ENCODE measurements around the gene CTDSP1.

CTDSP1 gene

GRCh38 chr2:218368621-218369153, 31.0 kb upstream of the CTDSP1 start:
- DNase-seq (ENCODE audit: low read depth in 1 of 2, low spot score in 1 of 2), result peak in 1 of 2 experiments; percentile 17
- TF ChIP-seq JUND (IDR thresholded peaks at IDR 0.05; ENCODE audit: low read depth), result no peak
- in situ Hi-C loops (cut with HindIII; ENCODE audit: low pct_unique_long_range_greater_than_20kb, low sequenced_read_pairs), result no loop called here

GRCh38 chr2:218369330-218369729, 30.3 kb upstream of the CTDSP1 start:
- in situ Hi-C loops (cut with HindIII; ENCODE audit: low pct_unique_long_range_greater_than_20kb, low sequenced_read_pairs), result no loop called here
- no peak for TF ChIP-seq JUND (IDR thresholded peaks at IDR 0.05; ENCODE audit: low read depth)
- no peak for DNase-seq (ENCODE audit: low read depth in 1 of 2, low spot score in 1 of 2)

- in situ Hi-C loops (cut with HindIII; ENCODE audit: low pct_unique_long_range_greater_than_20kb, low sequenced_read_pairs), result no loop called here
- TF ChIP-seq JUND (IDR thresholded peaks at IDR 0.05; ENCODE audit: low read depth), result no peak
- no peak for DNase-seq (ENCODE audit: low read depth in 1 of 2, low spot score in 1 of 2)
These were observed 29.1 kb upstream of the CTDSP1 start for GRCh38 chr2:218370410-218371063.

- in situ Hi-C loops (cut with HindIII; ENCODE audit: low pct_unique_long_range_greater_than_20kb, low sequenced_read_pairs), result no loop called here
- no peak for TF ChIP-seq JUND (IDR thresholded peaks at IDR 0.05; ENCODE audit: low read depth)
- DNase-seq (ENCODE audit: low read depth in 1 of 2, low spot score in 1 of 2), result no peak
These were observed 27.7 kb upstream of the CTDSP1 start for GRCh38 chr2:218371983-218372350.

GRCh38 chr2:218374795-218375194, 24.9 kb upstream of the CTDSP1 start:
- no peak for TF ChIP-seq JUND (IDR thresholded peaks at IDR 0.05; ENCODE audit: low read depth)
- in situ Hi-C loops (cut with HindIII; ENCODE audit: low pct_unique_long_range_greater_than_20kb, low sequenced_read_pairs), result no loop called here
- DNase-seq (ENCODE audit: low read depth in 1 of 2, low spot score in 1 of 2), result no peak

GRCh38 chr2:218375212-218375611, 24.5 kb upstream of the CTDSP1 start:
- DNase-seq (ENCODE audit: low read depth in 1 of 2, low spot score in 1 of 2), result no peak
- in situ Hi-C loops (cut with HindIII; ENCODE audit: low pct_unique_long_range_greater_than_20kb, low sequenced_read_pairs), result no loop called here
- no peak for TF ChIP-seq JUND (IDR thresholded peaks at IDR 0.05; ENCODE audit: low read depth)

- in situ Hi-C loops (cut with HindIII; ENCODE audit: low pct_unique_long_range_greater_than_20kb, low sequenced_read_pairs), result no loop called here
- DNase-seq (ENCODE audit: low read depth in 1 of 2, low spot score in 1 of 2), result no peak
- TF ChIP-seq JUND (IDR thresholded peaks at IDR 0.05; ENCODE audit: low read depth), result no peak
These were observed 21.6 kb upstream of the CTDSP1 start for GRCh38 chr2:218378053-218378452.

GRCh38 chr2:218381916-218382366, 17.7 kb upstream of the CTDSP1 start, which contains the start of gene SLC11A1:
SLC11A1 (plus strand) TSS chr2:218382273; CDS start chr2:218382369, 96 bp downstream.
- DNase-seq (ENCODE audit: low read depth in 1 of 2, low spot score in 1 of 2), result no peak
- no peak for TF ChIP-seq JUND (IDR thresholded peaks at IDR 0.05; ENCODE audit: low read depth)
- in situ Hi-C loops (cut with HindIII; ENCODE audit: low pct_unique_long_range_greater_than_20kb, low sequenced_read_pairs), result no loop called here

- no peak for TF ChIP-seq JUND (IDR thresholded peaks at IDR 0.05; ENCODE audit: low read depth)
- no peak for DNase-seq (ENCODE audit: low read depth in 1 of 2, low spot score in 1 of 2)
- in situ Hi-C loops (cut with HindIII; ENCODE audit: low pct_unique_long_range_greater_than_20kb, low sequenced_read_pairs), result no loop called here
These were observed 16.9 kb upstream of the CTDSP1 start for GRCh38 chr2:218382785-218383184.

GRCh38 chr2:218383892-218384519, 15.7 kb upstream of the CTDSP1 start:
- no peak for TF ChIP-seq JUND (IDR thresholded peaks at IDR 0.05; ENCODE audit: low read depth)
- in situ Hi-C loops (cut with HindIII; ENCODE audit: low pct_unique_long_range_greater_than_20kb, low sequenced_read_pairs), result no loop called here
- DNase-seq (ENCODE audit: low read depth in 1 of 2, low spot score in 1 of 2), result no peak

- no peak for TF ChIP-seq JUND (IDR thresholded peaks at IDR 0.05; ENCODE audit: low read depth)
- no peak for DNase-seq (ENCODE audit: low read depth in 1 of 2, low spot score in 1 of 2)
- in situ Hi-C loops (cut with HindIII; ENCODE audit: low pct_unique_long_range_greater_than_20kb, low sequenced_read_pairs), result no loop called here
These were observed 14.7 kb upstream of the CTDSP1 start for GRCh38 chr2:218384975-218385374.

GRCh38 chr2:218386505-218387368, 12.9 kb upstream of the CTDSP1 start:
- DNase-seq (ENCODE audit: low read depth in 1 of 2, low spot score in 1 of 2), result no peak
- in situ Hi-C loops (cut with HindIII; ENCODE audit: low pct_unique_long_range_greater_than_20kb, low sequenced_read_pairs), result no loop called here
- no peak for TF ChIP-seq JUND (IDR thresholded peaks at IDR 0.05; ENCODE audit: low read depth)
